ENCODE results near the gene KCNN3. TPM values are rescaled to one million over a fixed set of nuclear protein-coding genes. Genes with fewer than 3 reads are reported as not detected.

Gene KCNN3
- total RNA-seq, 2 donors from 2014 or later: 0.10 to 0.42 TPM

DNA sequence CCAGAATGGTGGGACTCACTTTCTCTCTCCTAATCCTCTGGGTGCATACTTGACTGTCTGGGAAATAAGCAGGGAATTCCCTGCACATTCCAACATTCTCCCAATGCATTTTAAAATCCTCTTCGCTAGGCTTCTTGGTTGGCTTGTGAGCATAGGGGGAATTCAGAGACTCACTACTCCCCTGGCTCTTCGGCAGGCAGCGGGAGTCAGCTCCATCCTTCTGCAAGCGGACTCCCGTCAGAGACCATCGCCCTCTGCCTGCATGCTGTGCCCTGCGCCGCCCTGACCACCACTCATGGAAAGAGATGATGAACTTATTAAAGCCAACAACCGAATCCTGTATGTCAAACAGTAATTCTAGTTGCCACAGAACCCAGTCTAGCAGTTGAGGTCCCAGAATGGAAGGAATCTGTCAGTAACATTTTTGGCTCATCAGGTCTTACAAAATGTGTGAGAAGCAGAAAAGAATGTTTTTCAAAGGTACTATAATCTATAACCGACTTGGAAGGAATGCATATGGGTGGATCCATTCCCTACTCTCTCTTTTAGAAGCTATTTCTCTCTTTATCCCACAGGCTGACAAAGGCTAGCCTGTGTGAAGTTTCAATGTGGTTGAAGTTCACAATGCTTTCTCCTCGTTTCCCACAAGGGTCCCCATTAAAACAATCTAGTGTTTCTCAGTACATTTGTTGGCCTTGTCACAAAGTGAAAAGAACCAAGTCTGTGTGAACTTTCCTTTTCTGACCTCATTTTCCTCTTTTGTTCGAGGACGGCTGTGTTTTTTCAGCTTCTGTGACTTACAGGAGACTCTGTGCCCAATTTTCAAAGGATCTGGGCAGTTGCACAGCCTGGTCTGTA, 143.0 kb downstream of the KCNN3 start:
- Mint-ChIP-seq H3K36me3 (ENCODE audit: insufficient read depth in 2 of 2) (no peaks in the 10 kb centered on the region), H3K9me3 (no peaks in the 10 kb centered on the region), H3K27me3 (ENCODE audit: low read depth) (peaks cover 6% of the 10 kb centered on the region), H3K27ac (no peak overlapping the region), H3K4me1 (ENCODE audit: low read depth) (peaks cover 51% of the 10 kb centered on the region), H3K4me3 (no peak overlapping the region)
- DNase-seq (no peak), ATAC-seq (replicated peaks in 1 of 2) (no peak)

- Mint-ChIP-seq H3K4me1 (ENCODE audit: low read depth) (peaks cover 58% of the 10 kb centered on the region), H3K9me3 (no peaks in the 10 kb centered on the region), H3K4me3 (no peak overlapping the region), H3K27ac (no peak overlapping the region), H3K36me3 (ENCODE audit: insufficient read depth in 2 of 2) (no peaks in the 10 kb centered on the region), H3K27me3 (ENCODE audit: low read depth) (peaks cover 5% of the 10 kb centered on the region)
- DNase-seq: peak; percentile 32 to 43
- peak; percentile 75 to 82 for ATAC-seq (replicated peaks in 1 of 2)
These were observed 143.6 kb downstream of the KCNN3 start for GRCh38 chr1:154726443-154726842.

DNA sequence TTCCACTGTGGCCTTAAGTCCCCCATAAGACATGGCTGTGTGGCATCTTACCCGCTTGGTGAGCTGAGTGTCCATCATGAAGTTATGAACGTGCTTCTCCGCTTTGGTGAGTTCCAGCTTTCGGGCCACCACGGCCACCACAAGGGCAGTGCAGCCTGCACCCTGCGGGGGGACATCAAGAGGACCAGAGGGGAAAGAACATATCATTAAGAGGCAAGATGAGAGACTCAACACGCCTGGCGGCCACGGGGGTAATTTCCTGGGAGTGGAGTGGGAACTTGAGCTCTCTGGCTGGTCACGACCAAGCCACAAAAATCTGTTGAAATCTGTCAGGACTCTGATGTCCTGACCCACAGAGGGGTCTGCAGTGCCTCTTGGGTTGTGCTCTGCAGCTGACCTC, 144.2 kb downstream of the KCNN3 start:
- DNase-seq: no peak
- ATAC-seq (replicated peaks in 1 of 2): no peak
- H3K27me3 Mint-ChIP-seq (ENCODE audit: low read depth): peaks cover 5% of the 10 kb centered on the region
- no peak overlapping the region for H3K27ac Mint-ChIP-seq
- H3K36me3 Mint-ChIP-seq (ENCODE audit: insufficient read depth in 2 of 2): no peaks in the 10 kb centered on the region
- peaks cover 59% of the 10 kb centered on the region for H3K4me1 Mint-ChIP-seq (ENCODE audit: low read depth)
- H3K9me3 Mint-ChIP-seq: no peaks in the 10 kb centered on the region
- H3K4me3 Mint-ChIP-seq: no peak overlapping the region

GRCh38 chr1:154720328-154721297, 149.5 kb downstream of the KCNN3 start:
- Mint-ChIP-seq H3K4me3 (no peak overlapping the region), H3K27ac (no peak overlapping the region), H3K9me3 (peaks cover 0 to 2% of the 10 kb centered on the region in 2 donors), H3K4me1 (ENCODE audit: low read depth) (peaks cover 30% of the 10 kb centered on the region), H3K27me3 (ENCODE audit: low read depth) (no peaks in the 10 kb centered on the region), H3K36me3 (ENCODE audit: insufficient read depth in 2 of 2) (no peaks in the 10 kb centered on the region)
- ATAC-seq (replicated peaks in 1 of 2) (no peak), DNase-seq (no peak)

DNA sequence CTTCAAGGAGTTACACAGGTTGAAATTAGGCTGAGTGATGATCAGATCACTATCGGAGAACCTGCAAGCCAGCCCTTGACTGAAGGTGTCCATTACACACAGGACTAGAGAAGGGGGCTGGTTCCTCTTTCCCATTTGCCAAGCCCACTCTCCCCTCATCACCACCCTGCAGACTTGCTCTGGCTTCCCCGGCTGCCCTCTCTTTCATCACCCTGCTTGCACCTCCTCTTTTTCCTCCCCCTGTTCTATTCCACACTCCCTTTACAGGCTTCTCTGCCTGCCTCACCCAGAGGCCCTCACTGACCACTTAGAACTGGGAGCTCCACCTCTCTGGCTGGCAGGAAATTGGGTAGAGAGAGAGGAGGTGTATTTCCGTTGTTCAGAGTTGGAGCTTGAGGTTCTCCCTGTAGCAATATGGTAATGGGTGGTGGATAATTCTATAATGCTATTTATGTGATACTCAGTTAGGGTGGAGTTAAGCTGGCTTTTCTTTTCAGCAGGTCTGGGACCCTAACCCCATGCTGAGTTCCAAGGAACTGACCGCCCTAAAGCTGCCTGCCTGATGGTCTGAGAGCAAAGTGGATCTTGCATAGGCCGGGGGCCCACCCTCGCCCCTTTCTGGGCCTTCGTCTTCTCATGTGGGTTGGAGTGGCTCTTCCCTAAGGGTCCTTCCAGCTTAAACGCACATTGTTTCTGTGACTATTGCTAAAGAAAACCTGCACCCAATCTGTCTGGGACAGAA, 150.3 kb downstream of the KCNN3 start:
- Mint-ChIP-seq H3K27me3 (ENCODE audit: low read depth) (no peaks in the 10 kb centered on the region), H3K27ac (no peak overlapping the region), H3K9me3 (peaks cover 0 to 2% of the 10 kb centered on the region in 2 donors), H3K36me3 (ENCODE audit: insufficient read depth in 2 of 2) (no peaks in the 10 kb centered on the region), H3K4me1 (ENCODE audit: low read depth) (peaks cover 33% of the 10 kb centered on the region), H3K4me3 (no peak overlapping the region)
- no peak for DNase-seq
- ATAC-seq (replicated peaks in 1 of 2): no peak

GRCh38 chr1:154718566-154718965, 151.5 kb downstream of the KCNN3 start:
- no peaks in the 10 kb centered on the region for H3K36me3 Mint-ChIP-seq (ENCODE audit: insufficient read depth in 2 of 2)
- no peaks in the 10 kb centered on the region for H3K27me3 Mint-ChIP-seq (ENCODE audit: low read depth)
- no peak for ATAC-seq (replicated peaks in 1 of 2)
- DNase-seq: no peak
- H3K4me1 Mint-ChIP-seq (ENCODE audit: low read depth): peaks cover 33% of the 10 kb centered on the region
- H3K27ac Mint-ChIP-seq: no peak overlapping the region
- peaks cover 0 to 2% of the 10 kb centered on the region in 2 donors for H3K9me3 Mint-ChIP-seq
- no peak overlapping the region for H3K4me3 Mint-ChIP-seq

DNA sequence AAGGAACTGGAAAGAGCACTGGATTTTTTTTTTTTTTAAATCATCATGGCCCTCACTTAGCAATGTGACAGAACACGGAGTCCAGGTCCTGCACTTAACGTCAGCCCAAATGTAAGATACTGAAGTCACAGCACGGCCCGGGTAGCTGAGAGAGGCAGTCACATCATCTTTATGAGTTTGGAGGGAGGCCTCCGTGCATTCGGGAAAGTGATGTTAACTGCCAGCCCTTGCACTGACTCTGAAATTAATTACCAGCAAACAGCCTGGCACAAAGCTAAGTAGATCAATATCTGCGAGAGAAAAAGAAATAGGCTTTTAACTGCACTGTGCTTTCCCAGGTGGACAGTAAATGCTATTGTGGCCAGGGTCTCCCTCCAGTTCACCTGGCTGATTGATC, 152.6 kb downstream of the KCNN3 start:
- Mint-ChIP-seq H3K4me1 (ENCODE audit: low read depth) (peaks cover 33% of the 10 kb centered on the region), H3K27ac (no peak overlapping the region), H3K9me3 (peaks cover 0 to 2% of the 10 kb centered on the region in 2 donors), H3K36me3 (ENCODE audit: insufficient read depth in 2 of 2) (no peaks in the 10 kb centered on the region), H3K4me3 (no peak overlapping the region), H3K27me3 (ENCODE audit: low read depth) (no peaks in the 10 kb centered on the region)
- no peak for ATAC-seq (replicated peaks in 1 of 2)
- no peak for DNase-seq

DNA sequence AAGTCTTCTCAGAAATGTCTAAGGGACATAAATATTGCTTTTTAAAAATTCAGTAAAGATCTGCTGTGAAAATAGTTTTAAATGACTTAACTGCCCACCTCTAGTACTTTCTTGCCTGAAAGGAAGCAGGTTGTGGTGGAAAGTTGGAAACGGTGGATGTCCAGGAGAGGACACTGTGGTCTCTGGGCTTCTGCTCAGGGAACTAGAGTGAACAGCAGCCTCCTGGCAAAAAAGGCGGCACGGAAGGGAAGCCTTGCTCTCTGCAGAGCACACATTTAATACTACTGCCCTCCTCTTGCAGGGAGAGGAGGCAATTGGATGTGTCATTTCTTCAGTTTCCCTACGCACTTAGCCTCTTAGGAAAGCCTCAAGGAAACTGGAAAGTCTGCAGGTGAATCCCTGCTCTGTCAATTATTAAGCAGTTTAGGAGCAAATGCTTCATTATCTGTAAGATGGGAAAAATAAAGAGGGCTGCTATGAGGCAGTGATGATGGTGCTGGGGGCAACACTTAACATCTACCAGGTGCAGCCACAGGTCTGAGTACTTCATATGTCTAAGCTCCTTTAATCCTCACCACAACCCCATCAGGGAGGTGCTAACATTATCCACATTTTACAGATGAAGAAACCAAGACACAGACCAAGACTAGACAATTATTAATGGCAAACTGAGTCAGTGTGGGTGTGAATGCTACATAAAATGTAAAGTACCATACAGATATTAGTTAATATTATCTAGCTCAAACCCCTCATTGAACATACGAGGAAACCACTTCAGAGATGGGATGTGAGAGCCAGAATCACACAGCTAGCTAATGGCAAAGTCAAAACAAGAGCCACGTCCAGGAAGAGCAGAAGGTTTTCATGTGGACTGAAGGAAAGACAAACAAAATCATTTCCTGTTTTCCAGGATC, 153.2 kb downstream of the KCNN3 start:
- ATAC-seq (replicated peaks in 1 of 2): no peak
- Mint-ChIP-seq H3K27ac (no peak overlapping the region), H3K4me3 (no peak overlapping the region), H3K36me3 (ENCODE audit: insufficient read depth in 2 of 2) (no peaks in the 10 kb centered on the region), H3K9me3 (peaks cover 0 to 2% of the 10 kb centered on the region in 2 donors), H3K4me1 (ENCODE audit: low read depth) (peaks cover 27% of the 10 kb centered on the region), H3K27me3 (ENCODE audit: low read depth) (no peaks in the 10 kb centered on the region)
- DNase-seq: no peak

- DNase-seq: no peak
- H3K36me3 Mint-ChIP-seq (ENCODE audit: insufficient read depth in 2 of 2): no peaks in the 10 kb centered on the region
- H3K27me3 Mint-ChIP-seq (ENCODE audit: low read depth): no peaks in the 10 kb centered on the region
- no peak overlapping the region for H3K27ac Mint-ChIP-seq
- peak in 1 of 2 donors; percentile 41 for ATAC-seq (replicated peaks in 1 of 2)
- peaks cover 22% of the 10 kb centered on the region for H3K4me1 Mint-ChIP-seq (ENCODE audit: low read depth)
- peaks cover 0 to 2% of the 10 kb centered on the region in 2 donors for H3K9me3 Mint-ChIP-seq
- H3K4me3 Mint-ChIP-seq: no peak overlapping the region
These were observed 154.1 kb downstream of the KCNN3 start for GRCh38 chr1:154716011-154716410.

DNA sequence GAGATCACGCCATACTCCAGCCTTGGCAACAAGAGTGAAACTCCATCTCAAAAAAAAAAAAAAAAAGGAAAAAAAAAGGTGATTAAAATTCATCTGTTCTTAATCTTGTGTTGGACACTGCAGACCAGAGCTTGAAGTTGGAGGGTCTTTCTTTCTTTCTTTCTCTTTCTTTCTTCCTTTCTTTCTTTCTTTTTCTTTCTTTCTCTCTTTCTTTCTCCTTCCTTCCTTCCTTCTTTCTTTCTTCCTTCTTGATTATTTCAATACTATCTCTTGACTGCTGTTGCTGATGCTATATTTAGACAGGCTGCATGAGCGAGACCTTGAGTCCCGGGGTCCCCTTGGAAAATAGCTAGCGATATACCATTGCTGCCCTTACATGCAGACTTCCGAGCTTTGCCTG, 154.7 kb downstream of the KCNN3 start:
- H3K27ac Mint-ChIP-seq: no peak overlapping the region
- no peaks in the 10 kb centered on the region for H3K27me3 Mint-ChIP-seq (ENCODE audit: low read depth)
- ATAC-seq (replicated peaks in 1 of 2) (no peak), DNase-seq (no peak)
- no peak overlapping the region for H3K4me3 Mint-ChIP-seq
- H3K9me3 Mint-ChIP-seq: no peaks in the 10 kb centered on the region
- no peaks in the 10 kb centered on the region for H3K36me3 Mint-ChIP-seq (ENCODE audit: insufficient read depth in 2 of 2)
- peaks cover 16% of the 10 kb centered on the region for H3K4me1 Mint-ChIP-seq (ENCODE audit: low read depth)

DNA sequence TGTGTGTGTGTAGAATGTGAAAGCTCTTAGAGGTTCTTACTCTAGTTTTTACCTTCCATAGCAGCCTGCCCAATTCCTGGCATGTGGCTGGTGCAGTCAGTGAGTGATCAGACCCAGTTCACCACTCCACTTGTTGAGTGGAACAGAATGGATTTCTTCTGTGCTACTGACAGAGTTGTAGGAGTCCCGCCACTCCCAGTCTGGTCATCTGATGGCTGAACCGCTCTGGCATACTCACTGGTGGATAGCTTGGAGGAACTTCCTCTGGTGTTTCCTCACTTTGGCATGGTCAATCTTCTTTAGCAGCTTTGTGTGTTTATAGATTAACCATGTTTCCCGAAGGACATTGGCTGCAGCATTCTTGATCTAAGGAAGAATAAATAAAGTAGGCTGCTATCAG, 155.4 kb downstream of the KCNN3 start:
- ATAC-seq (replicated peaks in 1 of 2) (peak in 1 of 2 donors; percentile 36), DNase-seq (no peak)
- Mint-ChIP-seq H3K36me3 (ENCODE audit: insufficient read depth in 2 of 2) (no peaks in the 10 kb centered on the region), H3K4me1 (ENCODE audit: low read depth) (peaks cover 8% of the 10 kb centered on the region), H3K4me3 (no peak overlapping the region), H3K27ac (no peak overlapping the region), H3K9me3 (no peaks in the 10 kb centered on the region), H3K27me3 (ENCODE audit: low read depth) (no peaks in the 10 kb centered on the region)

- Mint-ChIP-seq H3K4me3 (no peak overlapping the region), H3K27me3 (ENCODE audit: low read depth) (no peaks in the 10 kb centered on the region), H3K27ac (no peak overlapping the region), H3K36me3 (ENCODE audit: insufficient read depth in 2 of 2) (no peaks in the 10 kb centered on the region), H3K9me3 (no peaks in the 10 kb centered on the region), H3K4me1 (ENCODE audit: low read depth) (peaks cover 6% of the 10 kb centered on the region)
- DNase-seq (no peak), ATAC-seq (replicated peaks in 1 of 2) (peak in 1 of 2 donors; percentile 32)
These were observed 155.9 kb downstream of the KCNN3 start for GRCh38 chr1:154714052-154714623.
